Testis (tissue), 3 donors: Measurements from ENCODE around the gene SLC17A9. TPM values are rescaled to one million over a fixed set of nuclear protein-coding genes. Genes with fewer than 3 reads are reported as not detected.
A peak's percentile ranks its signal among the peaks of the same experiment; 100 is the strongest.

Source experiments
- DNase-seq: peaks from one replicate; pipeline ENCODE4 v3.0.0-alpha.2; 2019
- H3K27ac ChIP-seq, 2 donors: fragments of 200-600 bp; sonication (generic); one replicate each; pipeline ENCODE4 v1.5.1; 2019
- H3K27me3 ChIP-seq: fragments of 200-600 bp; sonication (generic); one replicate; pipeline ENCODE4 v1.5.1; 2019
- H3K36me3 ChIP-seq: fragments of 200-600 bp; sonication (generic); one replicate; pipeline ENCODE4 v1.5.1; 2017; ENCODE audit warnings: low read depth; ENCODE audit errors: missing control alignments
- H3K4me1 ChIP-seq: fragments of 200-600 bp; sonication (generic); one replicate; pipeline ENCODE4 v1.5.1; 2019
- H3K4me3 ChIP-seq, 2 donors: fragments of 200-600 bp; sonication (generic); one replicate each; pipeline ENCODE4 v1.5.1; 2017 to 2019
- H3K9me3 ChIP-seq: fragments of 200-600 bp; sonication (generic); one replicate; pipeline ENCODE4 v1.5.1; 2017
- POLR2A ChIP-seq: fragments of 450-650 bp; IDR thresholded peaks from one replicate; pipeline ENCODE4 v1.6.1; 2017; ENCODE audit warnings: antibody characterized with exemption, mild to moderate bottlenecking, moderate library complexity
- WGBS, 2 donors: methylation state at CpG; one replicate each; pipeline ENCODE4 v1.1.5; 2018; 5-methylcytosine and 5-hydroxymethylcytosine counted together
- intact Hi-C: fragments of 100-400 bp; cut with DNase I; formaldehyde crosslinking; loops from one replicate; pipeline ENCODE4 v1.15.1; 2023; ENCODE audit warnings: low total_unique reads
- polyA plus RNA-seq: library from polyadenylated mRNA; stranded (reverse); fragments of 350-450 nt; fragmentation: Illumina TruSeq; extraction: RNeasy Lipid Tissue Mini Kit (QIAGEN cat#74804); gene quantifications from one replicate; pipeline ENCODE4 v1.2.3, GENCODE V29; 2014; ENCODE audit warnings: low read depth, low replicate concordance; ENCODE audit not compliant: insufficient read depth
- total RNA-seq, 2 donors: library from RNA; depleted of rRNA; stranded (reverse); fragments of >200 nt; gene quantifications; one replicate each; pipeline ENCODE4 v1.2.3, GENCODE V29; 2016
- TF ChIP-seq, protein P1 (sequence below), 3 experiments: fragments of 450-650 bp in 2 of 3; fragments of 200-600 bp in 1 of 3; sonication (generic) in 1 of 3; IDR thresholded peaks; one replicate each; pipeline ENCODE4 v1.5.1; 2016 to 2019; ENCODE audit warnings: antibody characterized with exemption in 3 of 3, mild to moderate bottlenecking in 2 of 3, moderate library complexity in 1 of 3

Gene SLC17A9
- total and polyA plus RNA-seq, 3 donors from 2014 or later = 2.1 to 3.2 (median 2.9) TPM

DNA sequence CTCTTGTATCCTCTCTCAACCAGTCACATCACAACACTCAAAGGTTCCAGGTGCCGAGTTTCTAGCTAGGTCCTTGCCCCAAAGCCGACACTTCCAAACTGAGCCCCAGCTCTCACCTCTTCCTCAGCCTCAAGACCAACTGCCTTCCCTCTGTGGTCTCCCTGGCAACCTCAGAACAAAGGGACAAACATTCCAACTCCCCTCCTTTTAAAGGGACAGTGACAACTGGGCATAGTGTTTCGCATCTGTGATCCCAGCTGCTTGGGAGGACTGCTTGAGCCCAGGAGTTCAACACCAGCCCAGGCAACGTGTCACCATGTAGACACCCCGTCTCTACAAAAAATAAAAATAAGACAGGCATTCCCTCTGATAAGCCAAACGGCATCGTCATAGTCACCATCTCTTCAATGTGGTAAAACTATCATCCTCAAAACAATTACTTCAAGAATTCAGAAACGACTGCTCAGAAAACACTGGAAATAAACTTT lies 37.5 kb upstream of the SLC17A9 start:
- Histone ChIP-seq H3K4me3 (no peak overlapping the region), H3K36me3 (no peaks in the 10 kb centered on the region), H3K27me3 (no peaks in the 10 kb centered on the region), H3K4me1 (peaks cover 22% of the 10 kb centered on the region), H3K27ac (no peak overlapping the region), H3K9me3 (no peaks in the 10 kb centered on the region)
- DNase-seq = peak; percentile 52
- no peak for TF ChIP-seq POLR2A
- TF ChIP-seq, protein P1, sequence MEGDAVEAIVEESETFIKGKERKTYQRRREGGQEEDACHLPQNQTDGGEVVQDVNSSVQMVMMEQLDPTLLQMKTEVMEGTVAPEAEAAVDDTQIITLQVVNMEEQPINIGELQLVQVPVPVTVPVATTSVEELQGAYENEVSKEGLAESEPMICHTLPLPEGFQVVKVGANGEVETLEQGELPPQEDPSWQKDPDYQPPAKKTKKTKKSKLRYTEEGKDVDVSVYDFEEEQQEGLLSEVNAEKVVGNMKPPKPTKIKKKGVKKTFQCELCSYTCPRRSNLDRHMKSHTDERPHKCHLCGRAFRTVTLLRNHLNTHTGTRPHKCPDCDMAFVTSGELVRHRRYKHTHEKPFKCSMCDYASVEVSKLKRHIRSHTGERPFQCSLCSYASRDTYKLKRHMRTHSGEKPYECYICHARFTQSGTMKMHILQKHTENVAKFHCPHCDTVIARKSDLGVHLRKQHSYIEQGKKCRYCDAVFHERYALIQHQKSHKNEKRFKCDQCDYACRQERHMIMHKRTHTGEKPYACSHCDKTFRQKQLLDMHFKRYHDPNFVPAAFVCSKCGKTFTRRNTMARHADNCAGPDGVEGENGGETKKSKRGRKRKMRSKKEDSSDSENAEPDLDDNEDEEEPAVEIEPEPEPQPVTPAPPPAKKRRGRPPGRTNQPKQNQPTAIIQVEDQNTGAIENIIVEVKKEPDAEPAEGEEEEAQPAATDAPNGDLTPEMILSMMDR (IDR thresholded peaks at IDR 0.05) = no peak
- 51 to 71% methylated on average over 8 of the region's 8 CpGs for WGBS, 2 donors
- intact Hi-C loops = no loop called here

DNA sequence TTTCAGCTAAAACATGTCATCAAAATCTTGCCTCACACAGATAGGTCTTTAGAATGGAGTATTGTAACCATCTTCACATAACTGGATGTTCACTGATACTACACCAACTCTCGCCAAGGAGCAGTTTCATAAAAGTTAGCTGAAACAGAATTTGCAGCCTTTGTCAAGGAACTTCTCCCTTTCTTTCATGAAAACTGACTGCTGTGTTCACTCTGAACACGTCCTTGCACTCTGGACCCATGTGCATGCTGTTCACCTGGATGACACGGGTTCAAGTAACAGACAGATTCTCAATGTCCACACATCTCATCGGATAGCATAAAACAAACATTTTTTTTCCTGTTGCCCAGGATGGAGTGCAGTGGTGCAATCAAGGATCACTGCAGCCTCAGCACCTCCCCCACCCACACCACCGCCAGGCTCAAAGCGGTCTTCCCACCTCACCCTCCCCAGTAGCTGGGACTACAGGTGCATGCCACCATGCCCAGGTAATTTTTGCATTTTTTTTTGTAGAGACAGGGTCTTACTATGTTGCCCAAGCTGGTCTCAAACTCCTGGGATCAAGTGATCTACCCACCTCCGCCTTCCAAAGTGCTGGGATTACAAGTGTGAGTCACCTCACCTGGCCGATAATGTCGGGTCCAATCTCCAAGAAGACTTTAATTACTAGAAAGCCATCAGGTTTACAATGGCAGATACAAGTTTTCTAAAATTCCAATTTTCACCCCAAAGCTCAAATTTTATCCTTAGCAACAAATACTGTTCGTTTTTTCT lies 35.6 kb upstream of the SLC17A9 start:
- no peak overlapping the region for H3K27ac ChIP-seq
- intact Hi-C loops = no loop called here
- WGBS, 2 donors = 72 to 77% methylated on average over 10 of the region's 10 CpGs

DNA sequence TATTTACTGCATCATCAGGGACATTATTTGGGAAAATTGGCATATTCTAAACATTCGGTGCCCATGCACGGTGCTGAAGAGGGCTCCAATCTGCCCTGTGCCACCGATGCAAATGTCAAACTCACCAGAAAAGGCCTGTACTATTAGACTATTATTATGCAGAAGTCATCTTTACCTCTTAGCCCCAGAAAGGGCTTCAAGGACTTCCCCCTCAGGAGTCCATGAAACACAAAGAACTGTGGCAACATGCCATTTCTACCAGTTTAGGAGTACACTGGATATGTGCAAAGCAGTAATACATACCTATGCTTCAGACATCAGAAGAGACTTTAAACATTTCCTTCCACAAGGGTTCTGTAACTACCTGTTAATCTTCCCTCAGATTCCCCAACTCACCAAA lies 34.8 kb upstream of the SLC17A9 start:
- H3K27me3 ChIP-seq = no peaks in the 10 kb centered on the region
- no peaks in the 10 kb centered on the region for H3K36me3 ChIP-seq
- TF ChIP-seq, protein P1 (IDR thresholded peaks at IDR 0.05) = no peak
- no peak for TF ChIP-seq POLR2A
- H3K27ac ChIP-seq = no peak overlapping the region
- no peak for DNase-seq
- 66 to 80% methylated on average over 3 of the region's 3 CpGs for WGBS, 2 donors
- no peaks in the 10 kb centered on the region for H3K9me3 ChIP-seq
- H3K4me1 ChIP-seq = peaks cover 41% of the 10 kb centered on the region
- H3K4me3 ChIP-seq = no peak overlapping the region
- intact Hi-C loops = no loop called here

More for the DNA sequence above, 35.6 kb upstream of the SLC17A9 start:
- no peak for TF ChIP-seq POLR2A
- TF ChIP-seq, protein P1 (IDR thresholded peaks at IDR 0.05) = no peak
- no peaks in the 10 kb centered on the region for H3K36me3 ChIP-seq
- no peaks in the 10 kb centered on the region for H3K9me3 ChIP-seq
- peaks cover 35% of the 10 kb centered on the region for H3K4me1 ChIP-seq
- no peaks in the 10 kb centered on the region for H3K27me3 ChIP-seq
- H3K4me3 ChIP-seq = no peak overlapping the region
- DNase-seq = no peak

DNA sequence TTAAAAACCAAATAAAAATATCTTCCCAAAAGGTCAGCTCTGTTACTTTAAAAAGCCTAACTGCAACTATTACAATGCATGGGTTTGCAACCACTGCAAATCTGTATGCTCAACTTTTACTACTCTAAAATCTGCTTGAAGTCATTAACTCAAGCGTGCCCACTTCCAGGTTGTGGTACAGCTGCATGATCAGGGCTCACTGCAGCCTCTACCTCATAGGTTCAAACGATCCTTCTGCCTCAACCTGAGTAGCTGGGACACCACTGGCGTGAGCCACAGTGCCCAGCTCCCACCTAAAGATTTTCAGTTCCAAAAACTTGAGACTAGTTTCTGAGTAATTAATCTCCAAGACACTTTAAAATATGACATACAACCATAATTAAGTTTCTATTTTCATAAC lies 34.4 kb upstream of the SLC17A9 start:
- Histone ChIP-seq H3K36me3 (no peaks in the 10 kb centered on the region), H3K27ac (no peak overlapping the region), H3K9me3 (no peaks in the 10 kb centered on the region), H3K4me3 (no peak overlapping the region), H3K4me1 (peaks cover 44% of the 10 kb centered on the region), H3K27me3 (no peaks in the 10 kb centered on the region)
- WGBS, 2 donors = 63 to 64% methylated on average over 3 of the region's 3 CpGs
- intact Hi-C loops = no loop called here
- no peak for DNase-seq
- TF ChIP-seq POLR2A = no peak
- TF ChIP-seq, protein P1 (IDR thresholded peaks at IDR 0.05) = no peak

DNA sequence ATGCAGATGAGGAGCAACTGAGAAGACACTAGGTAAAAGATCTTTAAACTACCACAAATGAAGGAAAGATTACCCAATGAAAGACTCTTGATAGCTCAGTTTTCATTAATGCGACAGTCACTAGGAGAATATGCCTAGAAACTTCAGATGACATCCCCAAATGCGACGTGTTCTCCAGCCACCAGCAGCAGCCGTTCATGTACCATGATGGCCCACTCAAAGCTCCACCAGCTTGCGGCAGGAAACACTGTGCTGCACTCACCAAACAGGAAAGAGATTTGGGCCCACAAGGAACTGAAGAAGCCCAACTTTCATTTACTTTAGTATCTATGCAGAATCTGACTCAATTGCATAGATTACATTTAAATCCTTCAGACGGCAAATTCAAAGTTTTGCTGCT lies 33.7 kb upstream of the SLC17A9 start:
- 78 to 79% methylated on average over 6 of the region's 6 CpGs for WGBS, 2 donors
- Histone ChIP-seq H3K27me3 (no peaks in the 10 kb centered on the region), H3K9me3 (no peaks in the 10 kb centered on the region), H3K27ac (no peak overlapping the region), H3K4me1 (peaks cover 50% of the 10 kb centered on the region), H3K36me3 (no peaks in the 10 kb centered on the region), H3K4me3 (no peak overlapping the region)
- TF ChIP-seq, protein P1 (IDR thresholded peaks at IDR 0.05) = no peak
- TF ChIP-seq POLR2A = no peak
- DNase-seq = no peak
- intact Hi-C loops = no loop called here
